A549 (cell line): ENCODE data around the gene GRAMD2B.

ENCODE experiments used
- BHLHE40 ChIP-seq: IDR thresholded peaks from 2 replicates; pipeline ENCODE4 v1.6.1; 2012; ENCODE audit warnings: low read depth, low read length, inconsistent platforms
- CEBPB ChIP-seq, 2 experiments: fragments of >200 bp in 1 of 2; sonication (Bioruptor Twin) in 1 of 2; formaldehyde crosslinking in 1 of 2; IDR thresholded peaks; 2 replicates each; pipeline ENCODE4 v1.6.1; 2012 to 2016
- CHD2 ChIP-seq: fragments of 150-350 bp; IDR thresholded peaks from 2 replicates; pipeline ENCODE4 v1.6.1; 2014; ENCODE audit warnings: low read length; ENCODE audit not compliant: partially characterized antibody
- CHD4 ChIP-seq: fragments of 200-600 bp; sonication (generic); IDR thresholded peaks from 2 replicates; pipeline ENCODE4 v1.6.1; 2016; ENCODE audit warnings: antibody characterized with exemption, mild to moderate bottlenecking, borderline replicate concordance
- E2F6 ChIP-seq: IDR thresholded peaks from 2 replicates; pipeline ENCODE4 v1.6.1; 2012; ENCODE audit warnings: low read depth, borderline replicate concordance
- KDM1A ChIP-seq: fragments of 200-600 bp; sonication (generic); IDR thresholded peaks from 2 replicates; pipeline ENCODE4 v1.6.1; 2016; ENCODE audit warnings: low read depth, mild to moderate bottlenecking
- MAFK ChIP-seq: fragments of 450-650 bp; IDR thresholded peaks from 2 replicates; pipeline ENCODE4 v1.6.1; 2014; ENCODE audit not compliant: partially characterized antibody
- MAX ChIP-seq: IDR thresholded peaks from 2 replicates; pipeline ENCODE4 v1.6.1; 2012
- POLR2A ChIP-seq: IDR thresholded peaks from 2 replicates; pipeline ENCODE4 v1.6.1; 2012; ENCODE audit warnings: mild to moderate bottlenecking, low read length
- POLR2AphosphoS2 ChIP-seq: conservative IDR thresholded peaks from 2 replicates; pipeline ENCODE4 v1.6.1; 2012; ENCODE audit warnings: low read length, improper control_type of control experiment, inconsistent platforms
- TF ChIP-seq, protein P1 (sequence below): fragments of >200 bp; sonication (Bioruptor Twin); formaldehyde crosslinking; IDR thresholded peaks from 3 replicates; pipeline ENCODE4 v1.5.1; 2016

- TF ChIP-seq, protein P1, sequence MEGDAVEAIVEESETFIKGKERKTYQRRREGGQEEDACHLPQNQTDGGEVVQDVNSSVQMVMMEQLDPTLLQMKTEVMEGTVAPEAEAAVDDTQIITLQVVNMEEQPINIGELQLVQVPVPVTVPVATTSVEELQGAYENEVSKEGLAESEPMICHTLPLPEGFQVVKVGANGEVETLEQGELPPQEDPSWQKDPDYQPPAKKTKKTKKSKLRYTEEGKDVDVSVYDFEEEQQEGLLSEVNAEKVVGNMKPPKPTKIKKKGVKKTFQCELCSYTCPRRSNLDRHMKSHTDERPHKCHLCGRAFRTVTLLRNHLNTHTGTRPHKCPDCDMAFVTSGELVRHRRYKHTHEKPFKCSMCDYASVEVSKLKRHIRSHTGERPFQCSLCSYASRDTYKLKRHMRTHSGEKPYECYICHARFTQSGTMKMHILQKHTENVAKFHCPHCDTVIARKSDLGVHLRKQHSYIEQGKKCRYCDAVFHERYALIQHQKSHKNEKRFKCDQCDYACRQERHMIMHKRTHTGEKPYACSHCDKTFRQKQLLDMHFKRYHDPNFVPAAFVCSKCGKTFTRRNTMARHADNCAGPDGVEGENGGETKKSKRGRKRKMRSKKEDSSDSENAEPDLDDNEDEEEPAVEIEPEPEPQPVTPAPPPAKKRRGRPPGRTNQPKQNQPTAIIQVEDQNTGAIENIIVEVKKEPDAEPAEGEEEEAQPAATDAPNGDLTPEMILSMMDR, result no peak
- TF ChIP-seq CHD2 (no peak), CHD4 (no peak), BHLHE40 (no peak), CEBPB (IDR thresholded peaks at IDR 0.05) (no peak), E2F6 (no peak), POLR2A (no peak), MAX (no peak), POLR2AphosphoS2 (no peak), MAFK (no peak), KDM1A (no peak)
Observed at GRCh38 chr5:126445502-126446174, 22.4 kb downstream of the GRAMD2B start.
